GM19240 (cell line): ENCODE data around the gene ALK.

ENCODE experiments used
- DNase-seq: peaks from one replicate; pipeline ENCODE4 v3.0.0; 2011; ENCODE audit warnings: low spot score; ENCODE audit not compliant: insufficient read length

The ALK gene

DNA sequence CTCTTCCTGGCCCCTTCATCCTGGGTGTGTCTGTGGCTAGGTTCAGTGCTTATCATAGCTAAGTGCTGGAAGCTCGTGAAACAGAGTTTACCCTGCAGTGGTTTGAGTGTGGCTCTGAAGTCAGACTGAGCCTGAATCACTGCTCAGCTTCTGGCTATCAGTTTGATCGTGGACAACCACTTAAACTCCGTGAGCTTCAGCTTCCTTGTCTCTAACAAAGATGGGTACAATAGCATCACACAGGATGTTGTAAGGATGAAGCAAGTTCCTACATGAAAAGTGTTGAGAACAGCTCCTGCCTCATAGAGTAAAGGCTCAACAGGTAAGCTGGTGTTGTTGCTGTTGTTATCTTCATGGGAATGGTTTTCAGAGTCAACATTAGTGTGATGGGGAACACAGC is 595.8 kb downstream of the ALK start:
- DNase-seq, result no peak

DNA sequence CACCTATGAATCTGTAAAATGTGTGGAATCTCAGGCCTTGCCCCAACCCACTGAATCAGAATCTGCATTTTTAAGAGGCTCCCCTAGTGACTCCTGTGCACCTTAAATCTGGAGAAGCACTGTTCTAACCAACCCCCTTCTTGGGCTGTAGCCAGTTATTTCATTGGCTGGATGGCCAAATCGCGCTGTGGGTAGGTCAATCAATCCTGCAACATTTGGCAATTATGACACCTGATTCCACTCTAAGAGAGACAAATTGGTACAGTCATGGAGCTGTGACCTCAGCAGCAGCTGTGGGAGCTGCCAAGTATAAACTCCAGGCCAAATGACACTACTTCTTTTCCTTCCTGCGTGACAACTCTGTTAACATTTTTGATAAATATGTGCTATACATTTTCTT is 597.4 kb downstream of the ALK start:
- no peak for DNase-seq

DNA sequence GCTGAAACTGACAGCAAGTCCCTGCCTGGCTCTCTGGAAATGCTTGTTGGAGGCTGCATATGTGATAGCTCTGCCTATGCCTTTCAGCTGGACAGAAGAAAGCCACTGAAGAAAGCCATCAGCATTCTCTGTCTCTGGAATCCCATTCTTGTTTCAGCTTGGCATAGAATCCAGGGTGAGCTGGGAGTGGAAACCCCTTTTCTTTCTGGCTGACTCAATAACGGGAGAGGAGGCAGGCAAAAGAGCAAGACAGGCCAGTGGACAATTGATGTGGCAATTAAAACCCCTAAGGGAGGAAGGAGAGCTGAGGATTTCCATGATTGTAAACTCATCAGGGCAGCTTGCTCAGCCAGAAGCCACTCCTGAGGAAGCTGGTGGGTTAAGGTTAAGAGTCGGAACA is 598.1 kb downstream of the ALK start:
- DNase-seq, result no peak

DNA sequence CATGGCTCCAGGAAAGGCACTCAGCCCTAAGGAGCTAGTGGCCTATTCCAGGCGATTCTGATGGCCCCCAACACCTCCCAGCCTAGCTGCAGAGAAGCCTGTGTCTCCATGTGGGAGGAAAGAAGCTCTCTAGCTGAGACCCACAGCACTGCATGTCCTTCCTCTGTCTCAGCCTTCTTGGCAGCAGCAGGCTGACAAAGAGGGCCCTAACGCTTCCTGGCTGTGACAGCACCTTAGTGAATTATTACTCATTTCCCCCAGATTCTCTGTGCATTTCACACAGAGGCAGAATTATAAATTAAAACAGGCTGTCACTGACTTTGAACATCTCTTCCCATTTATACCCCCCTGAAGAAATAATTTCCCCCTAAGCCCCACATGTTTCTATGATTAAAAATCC is 599.4 kb downstream of the ALK start:
- DNase-seq, result no peak

DNA sequence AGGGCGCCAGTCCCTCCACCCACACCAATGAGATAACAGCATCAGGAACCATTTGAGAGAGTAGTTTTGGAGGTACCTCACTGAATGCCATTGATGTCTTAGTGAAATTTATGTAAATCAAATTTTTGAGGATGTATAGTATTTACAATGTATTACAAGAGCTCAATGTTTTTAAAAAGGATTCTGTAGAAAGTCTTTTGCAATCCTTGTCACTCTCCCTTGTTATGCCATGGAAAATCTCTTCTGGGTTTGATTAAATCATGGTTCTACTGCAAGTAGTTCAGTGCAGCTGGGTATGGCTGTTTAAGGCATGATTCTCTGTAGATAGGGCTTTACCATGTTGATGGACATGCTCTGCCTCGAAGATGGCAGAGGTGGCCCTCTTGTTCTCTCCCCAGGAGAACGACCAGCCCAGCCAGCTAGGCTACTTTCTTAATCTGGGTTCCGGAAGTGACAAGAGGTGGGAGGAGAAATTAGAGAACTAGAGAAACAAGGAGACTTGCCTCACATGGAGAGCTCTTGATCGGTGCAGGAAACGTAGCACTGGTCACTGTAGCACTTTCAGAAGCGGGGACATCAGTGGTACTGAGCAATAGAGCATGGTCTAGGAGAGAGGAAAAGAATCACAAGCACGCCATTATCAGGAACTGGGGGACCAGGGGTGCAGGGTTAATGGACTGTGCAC is 603.4 kb downstream of the ALK start:
- DNase-seq, result no peak

DNA sequence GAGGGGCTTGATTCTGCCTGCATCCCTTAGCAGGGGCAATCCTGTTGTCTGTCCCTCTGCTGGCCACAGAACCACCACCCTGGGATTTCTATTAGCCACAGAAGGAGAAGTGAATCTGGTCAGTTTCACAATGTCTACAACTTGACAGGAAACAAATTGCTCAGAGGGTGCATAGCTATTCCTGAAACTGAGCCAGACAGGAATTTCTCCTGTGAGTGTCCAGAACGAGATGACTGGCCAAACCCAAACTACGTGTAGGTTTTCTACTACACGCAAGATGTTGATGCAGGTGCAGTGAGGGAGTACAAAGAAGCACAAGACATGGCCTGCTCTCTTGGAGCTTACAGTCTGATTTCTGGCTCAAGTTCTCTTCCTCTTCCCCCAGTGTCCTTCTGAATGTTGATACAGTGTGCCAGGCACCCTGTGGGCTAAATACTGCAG is 604.3 kb downstream of the ALK start:
- no peak for DNase-seq

DNA sequence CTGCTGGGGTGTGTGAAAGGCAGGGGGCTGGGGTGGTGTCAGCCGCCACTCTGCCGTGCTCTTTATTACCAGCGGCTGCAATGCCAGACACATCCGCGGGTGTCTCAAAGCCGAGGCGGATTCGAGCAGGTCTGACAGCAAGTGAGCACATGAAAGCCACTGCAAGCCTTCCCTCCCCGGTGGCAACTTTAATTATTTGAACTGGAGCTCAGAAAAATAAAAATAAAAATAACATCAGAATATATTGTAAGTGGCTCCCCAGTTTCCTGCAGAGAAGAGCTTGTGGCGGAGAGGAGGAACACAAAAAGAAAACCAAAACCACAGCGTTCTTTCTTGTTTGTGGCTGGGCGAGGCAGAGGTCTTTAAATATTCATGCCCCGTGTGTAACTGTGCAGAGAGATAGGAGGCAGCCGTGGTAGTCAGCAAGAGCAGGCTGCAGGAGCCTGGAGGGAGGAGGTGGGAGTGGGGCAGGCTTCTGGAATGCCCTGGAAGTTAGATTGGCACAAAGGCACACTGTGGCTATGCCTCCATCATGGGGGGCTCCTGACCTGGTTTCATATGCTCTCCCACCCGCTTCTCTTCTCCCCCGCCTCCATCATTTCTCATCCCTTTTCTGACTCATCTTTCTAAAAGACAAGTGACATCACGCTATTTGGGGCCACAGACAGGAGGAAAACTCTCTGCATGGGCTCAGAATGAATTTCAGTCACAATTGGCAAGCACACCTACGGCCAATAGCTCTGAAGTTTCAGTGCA is 606.4 kb downstream of the ALK start:
- DNase-seq, result peak; percentile 50

DNA sequence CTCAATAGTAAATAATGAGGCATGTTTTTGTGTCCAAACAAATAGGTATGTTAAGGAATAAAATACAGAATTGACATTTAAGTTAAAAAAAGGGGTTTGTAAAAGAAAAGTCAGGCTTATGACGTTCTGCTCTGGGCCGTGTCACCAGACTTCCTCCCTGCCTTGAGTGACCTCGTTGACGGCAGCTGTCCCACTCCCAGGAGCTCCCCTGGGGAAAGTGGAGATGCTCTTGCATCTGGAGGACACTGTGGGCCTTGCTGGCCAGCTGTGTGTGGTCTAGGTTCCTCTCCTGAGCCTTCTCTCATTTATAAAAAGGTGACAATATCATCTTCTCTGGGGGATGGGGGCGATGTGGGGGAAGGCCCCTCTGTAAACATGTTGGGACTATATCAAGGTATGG is 609.9 kb downstream of the ALK start:
- DNase-seq, result no peak

DNA sequence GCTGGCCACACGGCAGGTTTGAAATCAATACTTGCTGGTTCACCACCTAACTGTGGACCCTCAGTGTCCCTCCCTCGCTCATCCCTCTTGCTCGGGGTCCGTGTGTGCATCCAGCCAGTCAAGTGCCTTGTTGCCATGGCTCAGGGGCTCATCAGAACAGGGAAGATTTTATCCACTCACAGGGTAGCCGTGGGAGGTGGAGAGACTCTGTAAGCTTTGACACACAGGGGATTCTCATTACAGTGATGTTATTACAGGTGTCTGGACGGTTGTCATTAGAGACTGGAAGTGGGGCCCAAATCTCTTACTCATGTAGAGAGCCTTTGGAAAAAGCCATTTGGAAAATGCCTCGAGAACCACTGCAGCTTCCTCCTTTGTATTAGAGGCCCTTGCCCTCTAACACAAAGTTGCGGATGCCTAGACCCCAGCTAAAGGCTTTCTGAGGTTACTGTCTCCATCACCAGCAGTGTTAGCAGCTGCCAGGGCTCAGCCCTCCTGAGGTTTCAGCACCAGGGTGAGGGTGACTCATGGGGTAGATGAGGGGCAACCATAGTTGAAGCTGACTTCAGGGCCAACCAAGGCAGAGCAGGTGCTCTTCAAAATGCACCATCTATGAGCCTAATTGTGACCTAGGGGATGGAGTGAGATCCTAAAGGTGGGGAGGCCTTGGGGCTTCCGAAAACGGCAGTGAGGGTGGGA is 610.6 kb downstream of the ALK start:
- no peak for DNase-seq

DNA sequence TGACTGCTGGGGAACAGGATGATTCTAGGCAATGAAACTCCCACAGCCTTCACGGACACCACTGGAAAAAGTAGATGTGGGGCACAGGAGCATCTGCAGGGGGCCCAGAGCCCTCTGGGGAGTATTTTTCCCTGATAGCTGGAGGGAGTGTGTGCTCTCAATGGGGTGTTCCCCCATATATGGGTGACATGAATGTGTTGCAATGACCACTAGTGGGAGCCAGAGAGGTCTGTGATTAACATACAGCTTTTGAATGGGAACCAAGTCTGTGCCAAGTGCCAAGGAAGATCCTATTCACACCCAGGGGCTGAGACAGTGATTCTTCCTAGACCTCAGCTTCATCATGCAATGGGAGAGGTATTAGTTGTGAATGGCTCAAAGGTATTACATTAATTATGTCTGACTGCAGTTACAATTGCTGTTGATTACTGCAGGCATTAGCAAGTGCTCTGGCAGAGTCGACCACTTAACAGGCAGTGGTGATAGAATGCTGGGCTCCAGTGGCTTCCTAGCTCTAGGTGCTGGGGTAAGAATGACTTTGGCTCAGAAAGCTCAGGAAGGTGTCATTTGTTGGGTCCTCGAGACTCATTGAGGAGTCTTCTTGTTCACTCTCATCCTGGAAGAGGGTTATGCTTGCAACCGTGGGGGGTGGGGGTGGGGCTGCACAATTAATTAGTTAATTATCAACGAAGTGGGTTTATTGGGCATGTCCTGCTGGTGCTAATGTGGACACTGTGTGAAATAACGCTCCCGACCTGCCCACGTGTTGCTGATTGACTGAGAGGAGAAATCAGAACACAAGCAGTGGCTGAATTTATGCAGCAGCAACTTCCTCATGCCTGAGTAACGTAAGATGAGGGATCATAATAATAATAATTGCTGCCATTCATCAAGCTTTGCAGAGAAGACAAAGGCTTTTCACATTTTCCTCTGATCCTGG is 612.0 kb downstream of the ALK start:
- DNase-seq, result peak; percentile 48

DNA sequence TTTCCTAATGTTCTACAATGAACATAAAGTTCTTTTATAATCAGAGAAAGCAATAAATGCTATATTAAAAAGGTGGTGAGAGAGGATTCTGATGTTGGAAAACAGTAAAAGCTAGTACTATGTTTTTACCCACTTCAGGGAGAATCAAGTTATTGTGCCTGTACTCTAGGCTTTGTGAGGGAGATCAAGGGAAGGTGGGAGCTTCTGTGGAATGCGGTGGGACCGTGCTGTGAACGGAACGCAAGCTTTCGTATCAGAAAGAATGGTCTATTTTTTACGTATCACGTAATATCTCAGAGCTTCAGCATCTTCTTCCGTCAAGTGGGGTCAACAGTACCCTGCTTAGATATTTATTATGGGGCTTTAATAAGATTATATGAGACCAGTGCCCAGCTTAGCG is 613.0 kb downstream of the ALK start:
- DNase-seq, result no peak

DNA sequence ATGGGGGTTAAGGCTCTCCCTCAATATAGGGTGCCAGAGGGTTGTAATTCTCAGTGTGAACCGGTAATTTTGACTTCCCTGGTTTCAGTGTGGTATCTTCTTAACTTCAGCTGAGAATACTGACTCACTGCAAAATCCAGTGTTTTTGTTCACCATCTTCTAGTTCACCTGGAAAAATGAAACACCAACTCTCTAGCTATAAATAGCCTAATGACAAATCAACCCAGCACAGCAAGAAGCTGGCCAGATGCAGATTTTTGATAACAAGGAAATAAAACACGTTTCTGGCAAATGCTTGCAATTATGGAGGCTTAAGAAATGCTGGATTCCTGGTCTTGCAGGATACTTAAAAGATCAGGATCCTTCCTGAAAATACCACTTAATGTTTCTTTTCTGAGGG is 613.9 kb downstream of the ALK start:
- DNase-seq, result no peak

DNA sequence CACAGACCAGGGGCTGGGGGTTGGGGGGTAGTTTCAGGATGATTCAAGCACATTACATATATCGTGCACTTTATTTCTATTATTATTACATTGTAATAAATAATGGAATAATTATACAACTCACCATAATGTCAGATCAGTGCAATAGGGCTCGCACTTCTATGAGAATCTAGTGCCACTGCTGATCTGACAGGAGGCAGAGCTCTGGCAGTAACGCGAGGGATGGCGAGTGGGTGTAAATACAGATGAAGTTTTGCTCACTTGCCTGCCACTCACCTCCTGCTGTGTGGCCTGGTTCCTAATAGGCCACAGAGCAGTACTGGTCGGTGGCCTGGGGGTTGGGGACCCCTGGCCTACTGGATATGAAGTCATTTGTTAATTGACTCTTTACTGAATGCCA is 615.6 kb downstream of the ALK start:
- DNase-seq, result no peak

DNA sequence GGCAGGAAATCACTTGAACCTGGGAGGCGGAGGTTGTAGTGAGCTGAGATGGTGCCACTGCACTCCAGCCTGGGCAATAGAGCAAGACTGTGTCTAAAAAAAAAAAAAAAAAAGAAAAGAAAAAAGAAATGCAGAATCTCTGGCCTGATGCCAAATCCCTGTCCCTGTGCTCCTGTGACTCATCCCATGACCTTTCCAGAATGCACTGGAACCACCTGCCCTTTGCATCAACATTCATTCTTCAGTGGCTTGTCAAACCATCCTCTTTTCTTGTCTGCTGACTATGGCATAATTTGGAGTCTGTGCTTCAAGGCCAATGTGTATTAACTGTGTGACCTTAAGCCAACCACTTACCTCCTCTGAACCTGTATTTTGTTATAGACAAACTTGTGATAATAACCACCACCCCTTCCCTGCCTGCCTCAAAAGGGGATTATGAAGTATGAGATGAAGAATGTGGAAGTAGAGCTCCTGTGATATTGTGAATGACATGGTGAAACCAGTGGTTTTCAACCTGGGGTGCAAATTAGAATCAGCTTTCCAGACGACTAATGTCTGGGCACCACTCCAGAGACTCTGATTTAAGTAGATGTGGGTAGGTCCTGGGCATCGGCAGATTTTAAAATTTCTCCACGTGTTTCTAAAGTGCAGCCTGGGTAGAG is 616.9 kb downstream of the ALK start:
- no peak for DNase-seq

DNA sequence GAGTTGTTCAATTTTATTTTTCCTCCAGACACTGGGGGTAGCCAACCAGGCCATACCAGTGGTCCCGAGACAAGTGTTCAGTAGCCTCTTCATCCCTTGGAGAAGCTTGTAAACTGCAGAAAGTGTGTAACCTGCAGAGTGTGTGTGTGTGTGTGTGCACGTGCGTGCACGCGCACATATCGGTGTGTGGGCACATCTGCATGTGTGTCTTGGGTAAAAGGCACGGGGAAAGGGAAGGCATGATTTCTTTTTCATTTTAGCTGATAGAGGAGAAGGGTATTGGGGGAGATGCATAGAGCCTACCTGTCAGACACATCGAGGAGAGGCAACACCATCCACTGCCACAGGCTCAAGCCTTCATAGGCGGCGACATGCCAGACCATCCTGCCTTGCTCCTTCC is 624.8 kb downstream of the ALK start:
- DNase-seq, result no peak

DNA sequence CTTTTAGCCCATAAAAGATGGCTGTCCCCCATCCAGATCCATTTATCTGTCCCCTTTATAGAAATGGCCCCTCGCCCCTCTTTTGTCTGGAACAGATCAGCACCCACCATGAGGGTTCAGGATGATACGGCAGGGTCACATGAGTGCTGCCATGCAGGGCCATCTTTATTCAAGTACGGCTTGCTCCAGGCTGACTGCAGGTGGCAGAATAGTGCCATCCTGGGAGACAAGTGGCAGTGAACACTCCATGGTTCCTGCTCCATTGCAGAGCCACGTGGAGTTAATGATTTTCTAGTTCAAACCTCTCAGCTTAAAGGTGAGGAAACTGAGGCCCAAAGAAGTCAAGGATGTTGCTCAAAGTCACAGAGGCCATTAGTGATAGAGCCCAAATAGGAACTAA is 625.5 kb downstream of the ALK start:
- no peak for DNase-seq

DNA sequence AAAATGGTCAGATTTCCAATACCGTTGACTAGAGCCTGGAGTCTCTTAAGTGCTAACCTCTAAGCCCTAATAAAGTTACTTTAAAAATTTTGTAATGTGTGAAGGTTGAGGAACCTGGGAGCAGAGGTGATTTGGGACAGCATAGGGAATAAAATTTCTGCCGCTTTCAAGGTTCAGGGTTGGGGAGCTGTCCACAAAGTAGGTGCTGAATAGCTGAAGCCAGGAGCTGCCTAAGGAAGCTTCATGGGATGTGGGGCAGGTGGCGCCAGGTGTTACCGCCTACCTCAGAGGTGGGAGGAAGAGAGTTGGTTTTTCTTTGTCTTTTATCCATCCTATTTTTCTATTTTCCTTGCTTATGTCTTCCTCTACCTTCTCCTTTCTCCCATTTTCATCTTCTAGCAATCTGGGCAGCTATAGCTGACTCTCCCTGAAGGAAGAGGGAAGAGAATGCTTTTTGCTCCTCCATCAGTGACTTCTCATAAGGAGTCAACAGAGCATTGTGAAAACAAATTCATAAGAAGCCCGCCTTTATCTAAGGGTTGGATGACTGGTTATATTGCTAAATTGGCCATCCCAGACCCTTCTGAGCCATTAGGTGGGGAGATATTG is 627.5 kb downstream of the ALK start:
- no peak for DNase-seq

DNA sequence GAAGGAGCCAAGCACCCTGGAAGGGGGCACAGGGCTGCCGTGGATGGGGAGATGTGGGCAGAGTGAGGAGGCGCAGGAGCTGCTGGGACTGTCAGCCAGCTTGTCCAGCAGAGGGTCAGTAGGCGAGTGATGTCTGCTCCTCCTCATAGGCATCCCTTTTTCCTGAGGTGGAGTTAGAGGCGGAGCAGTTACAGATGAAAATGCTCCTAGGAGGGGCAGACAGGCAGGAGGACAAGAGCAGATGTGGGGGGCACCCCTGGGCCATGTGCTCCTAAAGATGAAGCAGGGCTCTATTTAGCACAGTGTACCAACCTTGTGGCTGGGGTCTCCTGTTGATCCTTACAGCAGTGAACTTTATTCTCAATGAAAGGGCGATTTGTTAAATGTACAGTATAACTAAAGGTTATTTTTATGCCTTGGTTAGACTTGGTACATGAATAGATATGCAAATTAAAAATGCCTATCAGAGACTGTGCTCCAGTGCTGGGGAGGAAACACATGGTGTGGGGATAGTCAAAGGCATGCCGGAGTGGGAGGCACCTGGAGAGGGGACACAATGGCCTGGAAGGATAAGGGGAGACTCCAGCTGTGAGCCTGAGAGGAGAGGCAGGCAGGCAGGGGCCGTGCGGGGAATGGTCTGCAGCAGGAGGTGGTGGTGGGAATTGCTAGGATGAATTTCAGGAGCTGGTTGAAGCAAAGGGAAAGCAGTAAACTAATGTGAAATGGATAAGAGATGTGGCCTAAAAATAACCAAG is 630.9 kb downstream of the ALK start:
- DNase-seq, result no peak

DNA sequence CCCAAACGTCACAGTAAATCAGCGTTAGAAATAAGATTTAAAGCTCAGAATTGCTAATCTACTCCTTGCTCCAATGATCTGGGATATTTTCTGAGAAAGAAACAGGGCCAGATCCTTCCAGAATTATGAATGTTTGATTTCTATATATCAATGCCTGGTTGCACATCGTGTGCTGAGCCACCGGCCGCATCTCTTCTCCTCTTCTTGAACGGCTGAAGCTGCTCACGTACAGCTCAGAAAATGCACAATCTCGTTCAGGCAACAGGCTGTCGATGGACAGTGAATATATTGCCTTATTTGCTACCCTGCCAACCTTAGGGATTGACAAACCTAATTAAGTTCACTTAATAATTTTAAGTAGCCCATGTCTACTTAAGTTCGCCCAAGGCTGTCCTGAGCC is 636.7 kb downstream of the ALK start:
- DNase-seq, result no peak

DNA sequence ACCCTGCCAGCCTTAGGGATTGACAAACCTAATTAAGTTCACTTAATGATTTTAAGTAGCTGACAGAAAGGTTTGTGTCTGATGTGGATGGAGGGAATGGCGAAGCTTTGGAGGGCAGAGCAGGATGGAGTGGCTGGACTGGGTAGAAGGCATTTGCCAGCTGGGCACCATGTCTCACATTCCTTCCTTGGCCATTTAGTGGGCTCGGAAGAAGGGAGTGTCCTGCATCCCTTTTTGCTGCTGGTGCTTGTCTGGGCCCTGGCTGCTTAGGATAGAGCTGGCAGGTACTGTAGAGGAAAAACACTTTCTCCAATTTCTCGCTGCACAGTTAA is 639.5 kb downstream of the ALK start:
- DNase-seq, result no peak
